ENCODE data around the gene CEP85L.
A peak's percentile ranks its signal among the peaks of the same experiment; 100 is the strongest.

Gene CEP85L

DNA sequence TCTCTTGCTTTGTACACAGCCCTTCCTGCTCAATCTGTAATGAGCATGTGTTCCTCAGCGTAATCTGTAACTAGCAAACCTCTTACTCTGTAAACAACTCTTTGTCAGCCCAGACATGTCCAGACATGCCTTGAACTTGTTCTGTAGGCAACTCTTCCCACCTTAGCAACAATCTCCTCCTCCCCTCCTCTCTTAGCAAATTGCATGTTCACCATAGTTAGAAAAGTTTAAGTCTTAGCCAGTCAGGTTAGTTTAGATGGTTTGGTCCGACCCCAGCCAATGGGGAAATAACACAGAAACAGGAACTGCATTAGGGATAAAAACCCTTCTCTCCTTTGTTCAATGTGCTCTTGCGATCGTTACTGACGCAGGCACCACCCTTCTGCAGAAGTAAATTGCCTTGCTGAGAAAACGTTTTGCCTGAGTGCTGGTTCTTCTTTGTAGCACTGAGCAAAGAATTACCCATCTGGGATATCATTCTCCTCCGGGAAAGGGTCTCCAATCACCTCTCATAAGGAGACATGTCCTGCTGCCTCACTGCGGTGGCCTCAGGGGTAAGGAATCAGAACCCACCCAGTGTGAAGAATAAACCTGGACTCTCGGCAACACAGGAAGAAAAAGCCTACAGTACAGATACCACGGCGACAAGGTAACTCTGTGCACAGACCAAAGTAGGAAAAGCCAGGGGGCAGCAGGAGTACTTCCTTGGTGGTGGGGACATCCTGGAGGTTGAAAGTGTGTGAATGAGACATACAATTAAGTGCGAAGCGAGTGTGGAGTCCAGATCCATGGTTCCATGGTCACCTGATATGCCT lies 77.1 kb downstream of the CEP85L start:
- no peak for DNase-seq

DNA sequence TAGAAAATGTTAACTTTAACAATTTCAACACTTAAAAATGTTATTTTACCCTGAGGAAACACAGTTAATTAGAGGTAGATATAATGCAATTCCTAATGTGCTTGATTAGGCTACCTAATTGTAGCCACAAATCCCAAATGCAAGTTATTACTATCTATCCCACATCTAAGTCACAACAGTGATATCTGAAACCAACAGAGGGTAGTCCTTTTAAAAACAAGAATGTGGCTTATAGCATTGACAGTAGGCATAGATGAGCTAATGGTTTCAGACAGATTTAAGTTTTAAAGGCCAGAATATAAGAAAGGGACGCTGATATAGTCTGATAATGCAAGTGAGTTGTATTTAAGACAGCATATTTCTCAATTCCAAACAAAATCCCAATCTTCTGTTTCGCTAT lies 80.3 kb downstream of the CEP85L start:
- DNase-seq = no peak

DNA sequence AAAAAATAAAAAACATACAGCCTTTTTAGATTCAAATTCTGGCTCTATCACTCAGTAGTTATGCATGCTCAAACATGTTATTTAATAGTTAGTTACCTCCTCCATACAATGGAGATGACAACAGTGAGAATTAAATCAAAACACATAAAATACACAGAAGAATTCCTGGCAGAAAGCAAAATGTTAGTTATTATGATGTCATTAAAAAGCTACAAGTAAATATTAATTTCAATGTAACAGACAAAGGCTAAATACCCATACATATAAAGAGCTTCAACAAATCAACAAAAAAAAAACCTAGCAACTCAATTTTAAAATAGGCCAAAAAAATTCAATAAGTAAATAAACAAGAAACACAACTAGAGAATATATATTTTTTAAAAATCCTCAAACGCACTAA lies 81.9 kb downstream of the CEP85L start:
- DNase-seq = no peak

DNA sequence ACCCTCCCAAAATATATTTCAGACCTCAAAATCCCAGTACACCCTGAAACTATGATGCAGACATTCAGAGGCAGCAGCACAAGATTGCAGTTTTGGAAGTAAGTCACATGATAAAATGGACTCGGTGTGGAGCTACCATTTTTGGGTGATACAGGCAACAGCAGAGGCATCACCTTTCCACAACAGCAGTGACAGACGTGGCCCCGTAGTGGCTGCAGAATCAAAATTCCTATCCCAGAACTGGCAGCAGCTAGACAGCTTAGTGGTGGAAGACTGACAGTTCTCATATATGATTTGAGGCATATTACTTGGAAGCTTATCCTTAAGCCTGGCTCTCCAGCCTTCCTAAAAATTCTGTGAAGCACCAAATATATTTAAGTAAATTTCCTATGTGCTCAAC lies 83.4 kb downstream of the CEP85L start:
- no peak for DNase-seq

DNA sequence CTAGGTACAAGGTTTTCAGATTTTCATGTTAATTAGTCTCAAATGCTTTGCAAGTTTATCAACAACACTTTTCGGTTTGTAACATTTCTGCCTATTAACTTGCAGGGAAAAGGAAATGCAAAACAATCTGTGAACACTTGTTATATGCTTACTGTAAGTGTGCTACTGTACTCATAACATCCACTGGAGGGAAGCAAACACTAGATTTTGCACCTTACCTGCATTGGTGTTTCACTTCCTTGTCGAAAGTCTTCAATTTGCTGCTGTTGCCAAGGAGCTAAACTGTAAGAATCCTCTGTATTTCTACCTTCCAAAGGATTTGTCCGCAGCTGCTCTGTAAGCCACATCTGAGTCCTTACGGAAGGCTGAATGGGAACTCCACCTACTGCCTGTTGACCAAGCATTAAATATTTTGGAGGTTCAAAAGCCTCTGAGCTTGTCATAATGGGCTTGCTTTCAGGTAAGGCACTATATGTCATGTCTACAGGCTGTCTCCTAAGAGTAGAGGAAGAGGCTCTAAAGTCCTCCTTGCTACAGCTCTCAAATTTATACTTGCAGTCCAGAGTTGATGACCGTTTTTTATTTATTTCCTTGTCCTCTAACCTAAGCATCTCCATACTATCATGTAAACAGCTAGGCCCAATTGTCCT lies 86.0 kb downstream of the CEP85L start:
- peak; percentile 68 for DNase-seq

DNA sequence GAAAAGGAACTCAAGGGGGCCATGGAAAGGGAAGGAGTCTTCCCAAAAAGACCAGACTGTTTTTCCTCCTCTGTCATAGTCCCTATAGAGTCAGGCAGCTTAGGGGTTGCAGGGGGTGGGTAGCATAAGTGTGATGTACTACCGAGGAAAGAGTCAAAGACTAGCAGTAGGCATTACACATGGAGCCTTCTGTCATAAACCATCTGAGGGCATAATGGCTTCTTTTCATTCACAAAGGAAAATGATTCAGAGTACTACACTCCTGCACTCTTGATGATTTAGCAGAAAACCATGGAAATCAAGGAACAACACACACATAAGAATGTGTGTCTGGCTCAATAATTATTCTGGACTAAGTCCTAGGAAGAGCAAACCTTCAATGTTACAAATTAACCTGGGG lies 88.4 kb downstream of the CEP85L start:
- DNase-seq = no peak

DNA sequence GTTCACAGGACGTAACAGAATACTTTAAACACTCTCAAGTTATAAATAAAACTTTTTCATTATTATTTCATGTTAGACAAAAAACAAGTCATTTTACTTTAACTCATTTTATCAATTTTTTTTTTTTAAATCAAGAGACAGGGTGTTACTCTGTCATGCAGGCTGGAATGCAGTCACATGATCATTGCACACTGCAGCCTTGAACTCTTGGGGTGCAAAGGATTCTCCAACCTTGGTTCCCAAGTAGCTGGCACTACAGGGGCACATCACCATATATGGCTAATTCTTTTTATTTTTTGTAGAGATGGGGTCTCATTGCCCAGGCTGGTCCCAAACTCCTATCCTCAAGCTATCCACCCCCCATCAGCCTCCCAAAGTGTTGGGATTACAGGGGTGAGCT lies 89.1 kb downstream of the CEP85L start:
- DNase-seq = no peak

DNA sequence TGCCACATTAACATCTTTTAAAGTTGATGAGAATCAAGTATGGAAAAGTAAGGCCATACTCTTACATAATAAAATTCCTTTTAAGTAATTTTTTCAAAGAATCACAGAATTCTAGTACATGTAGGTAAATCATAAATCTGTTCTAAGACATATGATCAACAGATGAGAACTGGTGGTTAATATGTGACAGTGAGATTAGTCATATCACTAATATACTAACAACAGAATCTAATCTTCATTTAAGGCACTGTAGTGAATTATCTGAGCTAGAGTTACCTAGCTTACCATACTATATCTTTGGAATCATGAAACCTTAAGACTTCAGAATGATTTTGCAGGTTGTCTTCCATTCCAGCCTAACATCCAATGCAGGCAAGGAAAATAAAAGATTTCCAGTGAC lies 91.7 kb downstream of the CEP85L start:
- no peak for DNase-seq

DNA sequence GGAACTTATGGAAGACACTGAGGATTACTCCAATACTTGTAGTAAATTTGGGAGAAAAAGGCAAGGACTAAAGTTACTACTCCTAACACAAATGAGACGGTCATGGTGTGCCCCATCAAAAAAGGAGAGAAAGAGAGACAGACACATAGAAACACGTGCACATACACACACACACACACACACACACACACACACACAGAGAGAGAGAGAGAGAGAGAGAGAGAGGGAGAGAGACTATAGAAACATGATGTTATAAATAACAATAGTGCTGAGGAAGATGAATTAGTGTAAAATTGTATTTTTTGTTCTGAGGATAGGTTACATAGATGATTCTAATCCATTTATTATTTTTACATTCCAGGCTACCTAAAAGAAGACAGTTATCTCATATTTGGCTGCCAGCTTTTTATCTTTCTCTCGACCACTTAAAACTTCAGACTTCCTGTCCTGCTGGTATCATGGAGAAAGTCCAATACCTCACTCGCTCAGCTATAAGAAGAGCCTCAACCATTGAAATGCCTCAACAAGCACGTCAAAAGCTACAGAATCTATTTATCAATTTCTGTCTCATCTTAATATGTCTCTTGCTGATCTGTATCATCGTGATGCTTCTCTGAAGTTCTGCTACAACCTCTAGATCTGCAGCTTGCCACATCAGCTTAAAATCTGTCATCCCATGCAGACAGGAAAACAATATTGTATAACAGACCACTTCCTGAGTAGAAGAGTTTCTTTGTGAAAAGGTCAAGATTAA lies 92.8 kb downstream of the CEP85L start:
- peak; percentile 71 for DNase-seq

DNA sequence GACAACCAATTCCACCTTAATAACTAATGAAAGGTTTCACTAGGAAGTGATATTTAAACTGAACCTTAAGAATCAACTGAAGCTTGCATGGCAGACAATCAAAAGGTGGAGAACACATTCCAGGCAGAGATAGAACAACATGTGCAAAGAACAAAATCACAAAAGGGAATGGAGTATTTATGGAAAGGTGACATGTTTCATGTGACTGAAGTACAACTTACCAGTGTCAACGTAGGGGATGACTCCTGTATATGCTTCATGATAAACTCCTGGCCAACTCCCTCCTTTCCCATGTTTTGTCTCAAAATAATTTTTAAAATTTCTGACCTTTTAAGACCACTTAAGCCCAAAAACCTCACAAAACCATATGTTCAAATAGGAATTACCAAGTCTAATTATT lies 96.7 kb downstream of the CEP85L start:
- no peak for DNase-seq

DNA sequence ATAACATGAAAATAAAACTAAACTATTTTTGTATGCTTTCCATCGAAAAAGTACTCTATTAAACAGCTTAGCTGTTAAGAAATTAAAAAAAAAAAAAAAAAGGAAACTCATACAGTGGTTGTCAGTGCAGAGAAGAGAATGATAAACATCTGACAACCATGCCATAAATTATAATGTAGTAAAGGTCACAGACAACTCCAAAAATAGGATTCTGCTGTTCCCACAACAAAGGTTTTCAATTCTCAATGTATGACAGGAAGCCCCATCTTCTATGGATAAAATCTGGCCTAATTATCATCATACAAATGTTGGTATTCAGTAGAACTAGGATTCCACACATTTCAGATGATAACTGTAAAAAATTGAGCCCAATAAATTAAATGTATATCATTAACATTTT lies 98.3 kb downstream of the CEP85L start:
- DNase-seq = no peak

DNA sequence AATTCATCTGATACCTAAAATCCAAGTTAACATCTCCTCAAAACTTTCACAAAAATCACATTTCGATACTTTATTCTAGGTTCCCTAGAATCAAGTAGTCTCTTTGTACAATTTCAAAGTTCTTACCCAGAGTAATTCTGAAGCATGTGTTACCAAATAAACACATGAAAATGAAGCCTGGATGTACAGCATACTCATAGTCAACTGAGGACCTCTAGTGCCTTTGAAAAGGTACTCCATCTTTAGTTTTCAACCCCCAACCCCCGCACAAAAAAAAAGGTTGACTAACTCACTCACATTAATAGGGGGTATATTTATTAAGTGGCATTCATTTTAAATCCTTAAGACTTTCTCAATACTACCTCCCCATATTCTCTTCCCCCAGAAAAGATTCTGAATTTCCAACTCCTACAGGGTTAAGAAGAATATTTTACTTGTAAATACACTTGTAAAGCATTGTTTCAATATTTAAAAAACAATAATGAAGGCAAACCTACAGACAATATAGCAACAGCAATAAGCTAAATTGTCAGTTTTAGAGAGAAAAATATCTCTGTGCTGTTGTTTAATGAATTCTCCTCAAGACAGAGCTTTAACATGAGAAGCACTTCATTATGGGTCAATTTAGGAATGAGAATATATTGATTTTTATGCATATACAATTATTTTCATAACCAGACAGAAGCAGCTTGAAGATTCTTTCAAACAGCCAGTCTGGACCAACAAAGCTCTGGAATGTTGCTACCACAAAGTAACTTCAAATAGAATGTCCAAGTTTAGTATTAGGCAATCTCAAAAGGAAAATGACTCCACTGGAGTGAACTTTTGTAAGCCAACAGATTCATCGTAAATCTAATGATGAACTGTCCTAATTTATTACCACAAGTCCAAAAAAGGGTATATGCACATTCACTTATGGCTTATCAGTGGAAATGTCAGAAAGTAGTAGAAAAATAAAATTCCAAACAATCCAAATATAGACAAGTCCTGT lies 100.0 kb downstream of the CEP85L start:
- peak; percentile 52 for DNase-seq

DNA sequence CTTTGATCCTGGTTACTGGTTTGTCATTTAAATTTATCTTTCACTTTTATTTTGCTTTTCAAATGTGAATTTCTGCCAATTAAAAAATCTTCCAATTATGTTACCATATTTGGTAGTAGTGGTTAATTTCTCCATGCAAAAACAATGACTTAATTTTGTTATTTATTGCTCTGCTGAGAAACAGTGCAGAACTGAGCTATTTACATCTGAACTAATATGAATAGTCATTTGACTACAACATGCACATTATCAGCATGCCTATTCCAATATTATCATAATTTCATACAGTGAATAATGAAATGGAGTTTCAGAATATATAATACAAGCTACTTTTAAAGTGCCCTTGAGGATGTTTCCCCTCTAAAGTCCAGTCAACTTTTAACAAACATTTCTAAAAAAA lies 102.8 kb downstream of the CEP85L start:
- DNase-seq = no peak

DNA sequence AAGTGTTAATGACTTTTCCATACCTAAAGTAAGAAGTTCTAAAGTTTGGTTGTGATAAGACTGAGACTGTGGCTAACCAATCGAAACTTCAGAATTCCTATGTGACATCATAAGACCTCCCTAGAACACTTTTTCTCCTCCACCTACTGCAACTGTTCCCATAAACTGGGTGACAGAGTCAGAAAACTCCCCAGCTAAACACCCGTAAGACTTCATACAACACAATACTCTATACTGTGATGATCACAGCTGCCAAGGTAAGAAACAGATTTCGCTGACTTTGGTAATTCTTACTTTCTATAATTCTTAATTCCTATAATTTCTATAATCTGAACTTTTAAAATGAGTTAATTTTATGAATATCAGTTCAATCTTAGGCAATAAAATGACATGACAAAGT lies 103.3 kb downstream of the CEP85L start, which contains the start of gene PLN:
TSS of gene PLN (plus strand) at position 161 of the 400 bp plus-strand sequence. CDS start 10,626 bp downstream, outside the sequence.
- no peak for DNase-seq

DNA sequence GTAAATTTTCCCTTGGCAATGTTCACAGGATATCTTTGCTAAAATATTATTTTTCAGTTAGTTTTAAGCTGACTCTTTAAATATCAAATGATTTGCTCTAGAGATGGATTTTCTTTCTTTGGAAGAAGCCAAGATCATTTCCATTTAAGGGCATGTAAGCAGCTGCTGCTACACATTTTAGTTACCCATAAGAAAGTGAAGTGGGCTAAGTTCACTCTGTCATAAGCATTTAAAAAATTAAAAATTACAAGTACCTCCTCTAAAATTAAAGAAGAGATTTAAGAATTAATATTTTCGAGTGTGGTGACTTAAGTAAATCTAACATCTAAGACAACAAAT lies 104.5 kb downstream of the CEP85L start:
- DNase-seq = no peak

DNA sequence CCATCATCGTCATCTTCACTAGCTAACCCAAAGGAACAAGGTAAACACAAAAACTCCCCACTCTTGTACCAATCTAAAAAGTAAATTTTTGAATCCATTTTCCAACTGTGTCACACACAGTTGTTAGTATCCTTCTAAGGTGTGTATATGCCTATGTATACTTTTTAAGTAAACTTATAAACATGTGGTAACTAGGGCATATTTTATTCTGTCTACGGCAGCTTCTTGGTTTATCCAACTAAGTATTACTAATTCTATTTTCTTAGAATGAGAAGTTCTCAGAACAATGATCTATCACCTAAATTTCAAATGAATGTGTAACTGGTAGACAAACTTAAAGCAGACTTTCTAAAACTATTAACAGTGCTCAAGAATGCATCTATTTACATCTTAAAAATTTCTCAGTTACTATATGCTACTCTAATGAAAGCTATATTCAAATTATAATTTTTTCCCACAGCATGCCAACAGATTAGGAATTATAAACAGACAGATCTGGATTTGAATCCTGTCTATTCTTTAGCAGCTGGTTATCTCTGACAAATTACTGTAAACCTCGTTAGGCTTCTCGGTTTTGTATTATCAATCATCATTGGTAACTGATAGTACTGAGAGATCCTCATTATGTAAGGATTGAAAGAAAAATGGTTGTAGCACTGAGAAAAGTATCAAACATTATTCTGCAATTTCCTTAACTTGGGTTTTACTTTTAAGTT lies 105.1 kb downstream of the CEP85L start:
- DNase-seq = no peak

DNA sequence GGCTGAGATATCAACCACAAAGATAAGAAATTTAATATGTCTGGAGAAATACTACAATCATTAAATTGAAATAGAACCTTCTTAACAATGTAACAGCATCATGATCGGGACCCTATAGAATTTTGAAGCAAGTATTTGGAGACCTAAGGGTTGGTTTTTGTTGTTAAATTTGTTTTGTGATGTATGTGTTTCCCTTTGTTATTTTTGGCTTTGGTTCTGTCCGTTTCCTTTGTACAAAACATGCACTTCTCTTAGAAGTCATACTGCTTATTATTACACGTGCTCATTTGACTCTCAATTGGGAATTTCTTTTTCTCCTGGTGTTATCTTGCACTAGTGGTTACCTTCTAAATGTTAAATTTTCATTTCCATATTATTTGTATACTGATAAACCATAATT lies 107.3 kb downstream of the CEP85L start:
- no peak for DNase-seq

DNA sequence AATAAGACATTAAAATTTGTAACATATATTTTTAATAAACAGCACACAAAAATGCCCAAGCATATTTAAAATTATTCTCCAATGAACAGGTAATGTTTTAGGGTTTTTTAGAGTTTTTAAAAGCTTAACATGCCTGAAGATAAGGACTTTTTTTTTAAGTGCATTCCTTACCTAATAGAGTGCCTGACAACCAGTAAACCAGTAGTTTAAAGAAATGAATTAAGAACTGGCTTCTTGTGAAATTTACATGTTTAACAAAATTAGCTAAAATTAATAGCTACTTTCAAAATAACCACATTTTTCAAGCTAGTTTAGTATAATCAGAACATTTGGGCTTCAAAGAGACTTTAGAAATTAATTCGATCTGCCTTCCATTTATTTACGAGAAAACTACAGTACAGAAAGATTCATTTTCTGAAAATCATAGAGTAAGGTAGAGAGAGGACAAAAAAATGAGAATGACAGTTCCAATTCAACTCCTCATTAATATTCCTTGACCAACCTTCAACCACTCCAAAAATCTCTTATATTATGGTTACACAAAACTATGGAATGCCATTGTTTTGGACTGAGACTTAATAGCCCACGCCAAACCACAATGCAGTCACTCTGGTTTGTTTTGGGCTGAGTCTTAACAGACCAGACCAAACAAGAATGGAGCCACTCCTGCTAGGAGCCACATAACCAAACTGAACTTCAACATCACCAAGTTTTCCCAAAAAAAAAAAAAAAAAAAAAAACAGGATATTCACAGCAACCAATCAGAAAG lies 109.0 kb downstream of the CEP85L start:
- no peak for DNase-seq

DNA sequence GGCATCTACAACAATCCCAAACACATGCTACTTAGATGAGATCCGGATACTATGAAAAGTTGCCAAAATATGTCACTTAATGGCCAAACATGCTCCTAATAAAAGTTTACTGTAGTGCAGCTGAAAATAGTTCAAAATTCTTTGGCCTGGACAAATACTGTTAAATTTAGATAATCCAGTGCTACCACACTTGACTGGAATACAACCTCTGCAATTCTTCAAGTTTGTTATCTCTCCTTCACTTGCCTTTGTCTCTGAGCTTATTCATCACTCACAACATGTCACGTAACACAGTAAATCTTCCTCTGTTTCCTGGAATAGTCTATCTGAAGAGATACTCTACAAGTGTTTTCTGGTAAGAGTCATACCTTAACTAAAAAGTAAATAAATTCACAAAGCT lies 113.8 kb downstream of the CEP85L start:
- DNase-seq = no peak

DNA sequence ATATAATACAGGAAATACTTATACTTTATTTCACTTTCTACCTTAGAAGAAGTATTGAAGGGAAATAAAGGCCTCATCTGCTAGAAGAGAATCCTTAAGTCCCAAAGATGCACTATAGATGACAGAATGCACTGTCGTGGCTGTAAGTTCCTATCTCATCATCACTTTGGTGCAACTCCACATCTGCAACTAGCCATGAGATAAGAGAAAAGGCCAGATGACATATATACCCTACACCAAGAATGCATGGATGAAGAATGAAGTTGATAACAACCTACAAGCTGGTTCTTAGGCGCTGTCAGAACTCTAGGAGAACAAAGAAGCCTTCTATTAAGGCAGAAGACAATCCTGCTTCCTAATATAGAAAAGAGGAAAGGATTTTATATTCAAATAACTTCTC lies 114.9 kb downstream of the CEP85L start:
- no peak for DNase-seq

DNA sequence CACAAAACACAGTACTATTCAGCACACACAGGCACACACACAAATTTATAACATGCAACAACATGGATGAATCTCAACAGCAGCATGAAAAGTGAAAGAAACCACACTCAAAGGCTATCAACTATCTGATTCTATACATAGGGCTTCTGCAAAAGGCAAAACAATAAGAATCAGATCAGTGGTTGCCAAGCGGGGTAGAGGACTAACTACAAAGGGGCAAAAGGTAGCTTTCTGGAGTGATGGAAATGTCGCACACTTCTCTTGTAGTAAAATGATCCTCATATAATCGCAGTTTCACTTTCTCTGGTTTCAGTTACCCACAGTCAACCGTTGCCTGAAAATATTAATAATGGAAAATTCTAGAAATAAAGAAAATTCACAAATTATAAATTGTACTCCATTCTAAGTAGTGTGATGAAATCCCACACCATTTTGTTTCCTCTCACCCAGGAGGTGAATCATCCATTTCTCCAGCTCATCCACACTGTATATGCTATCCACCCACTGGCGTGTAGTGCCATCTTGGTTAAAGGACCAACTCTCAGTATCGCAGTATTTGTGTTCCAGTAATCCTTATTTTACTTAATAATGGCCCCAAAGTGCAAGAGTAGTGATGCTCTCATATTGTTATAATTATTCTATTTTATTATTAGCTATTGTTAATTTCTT lies 116.1 kb downstream of the CEP85L start:
- no peak for DNase-seq

Measured in CD4-positive, alpha-beta T cell treated with Interleukin-12 subunit alpha and Interleukin-12 subunit beta, for 1 hour (primary cell).